ENCODE measurements around the gene ACAD11.
"Not testable (repeated sequence)": the region's sequence is repeated elsewhere in the genome, so short reads cannot be mapped to it uniquely, and the experiment has no call there.

Gene ACAD11

GRCh38 chr3:132596816-132597433 is 62.7 kb downstream of the ACAD11 start, which contains the start of gene ACKR4:
Gene ACKR4, plus strand, starts transcription at chr3:132597270. Its CDS starts 3,128 bp downstream, at chr3:132600398.
- DNase-seq, result no peak

DNA sequence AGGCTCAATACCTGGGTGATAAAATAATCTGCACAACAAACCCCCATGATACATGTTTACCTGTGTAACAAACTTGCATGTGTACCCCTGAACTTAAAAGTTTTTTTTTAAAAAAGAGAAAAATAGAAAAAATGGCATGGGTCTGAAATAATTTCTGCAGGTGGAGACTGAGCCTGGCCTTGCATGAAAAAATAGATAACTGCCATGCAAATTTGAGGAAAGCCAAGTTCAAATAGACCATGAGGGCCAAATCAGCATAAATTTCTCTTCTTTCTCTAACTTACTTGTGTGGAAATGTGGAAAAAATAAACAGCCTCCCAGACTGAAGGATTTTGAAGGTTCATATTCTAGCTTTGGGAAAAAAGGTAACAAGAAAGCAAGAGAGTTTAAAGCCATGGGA is 63.3 kb downstream of the ACAD11 start:
- no peak for DNase-seq

- no peak for DNase-seq
These were observed 64.6 kb downstream of the ACAD11 start for GRCh38 chr3:132595014-132595413.

DNA sequence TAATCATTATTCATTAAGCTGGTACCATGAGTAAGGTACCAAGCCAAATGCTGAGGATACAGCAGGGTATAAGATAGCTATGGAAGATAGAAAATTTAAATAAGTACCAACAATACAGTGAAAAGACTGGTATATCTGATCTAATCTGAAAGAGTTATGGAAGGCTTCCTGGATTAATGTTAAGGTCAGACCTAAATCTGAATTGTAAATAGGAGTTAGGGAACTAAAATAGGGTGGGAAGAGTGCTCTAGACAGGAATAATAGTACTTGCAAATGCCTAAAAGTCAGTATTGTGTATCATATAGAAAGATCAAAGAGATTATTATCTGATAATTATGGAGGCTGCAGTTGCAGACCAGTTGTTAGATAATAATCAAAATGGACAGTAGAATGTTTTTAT is 65.1 kb downstream of the ACAD11 start:
- no peak for DNase-seq

- DNase-seq, result no peak
These were observed 65.7 kb downstream of the ACAD11 start for GRCh38 chr3:132593947-132594323.

GRCh38 chr3:132593241-132593946 is 66.2 kb downstream of the ACAD11 start:
- DNase-seq, result no peak

DNA sequence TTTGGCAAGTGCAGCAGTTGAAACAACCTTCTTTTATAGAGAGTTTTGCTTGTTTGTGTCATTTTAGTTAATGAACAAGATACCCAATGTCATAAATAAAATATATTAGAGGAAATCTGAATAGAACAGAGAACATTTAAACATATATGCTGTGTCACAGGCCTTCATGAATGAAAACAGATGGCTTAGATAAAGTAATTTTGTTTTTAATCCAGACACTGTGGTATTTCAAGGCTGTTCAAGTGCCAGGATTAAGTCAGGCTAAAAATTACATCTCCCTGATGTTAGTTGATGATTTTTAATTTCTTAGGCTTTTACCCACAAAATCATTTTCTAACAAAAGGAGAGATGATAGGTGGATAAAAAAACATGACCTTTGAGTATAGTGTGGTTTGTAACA is 67.4 kb downstream of the ACAD11 start:
- no peak for DNase-seq

- DNase-seq, result no peak
These were observed 72.2 kb downstream of the ACAD11 start for GRCh38 chr3:132587401-132587800.

GRCh38 chr3:132573797-132574211 is 85.8 kb downstream of the ACAD11 start:
- DNase-seq, result no peak

- no peak for DNase-seq
These were observed 89.6 kb downstream of the ACAD11 start for GRCh38 chr3:132570016-132570415.

- no peak for DNase-seq
These were observed 90.0 kb downstream of the ACAD11 start for GRCh38 chr3:132569580-132569979.

- no peak for DNase-seq
These were observed 90.5 kb downstream of the ACAD11 start for GRCh38 chr3:132569153-132569552.

DNA sequence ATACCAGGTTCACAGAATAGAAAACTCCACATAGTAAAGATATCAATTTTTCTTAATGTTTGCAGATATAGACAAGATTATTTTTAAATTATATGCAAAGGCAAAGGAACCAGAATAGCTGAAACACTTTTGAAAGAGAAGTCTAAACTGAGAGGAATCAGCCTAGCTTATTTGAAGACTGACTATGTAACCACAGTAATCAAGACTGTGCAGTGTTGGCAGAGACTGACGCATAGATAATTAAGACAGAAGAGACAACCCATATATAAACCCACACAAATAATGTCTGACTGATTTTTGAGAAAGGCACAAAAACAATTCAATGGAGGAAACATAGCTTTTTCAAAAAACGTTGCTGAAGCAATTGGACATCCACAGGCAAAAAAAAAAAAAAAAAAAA is 91.2 kb downstream of the ACAD11 start:
- DNase-seq, result no peak

DNA sequence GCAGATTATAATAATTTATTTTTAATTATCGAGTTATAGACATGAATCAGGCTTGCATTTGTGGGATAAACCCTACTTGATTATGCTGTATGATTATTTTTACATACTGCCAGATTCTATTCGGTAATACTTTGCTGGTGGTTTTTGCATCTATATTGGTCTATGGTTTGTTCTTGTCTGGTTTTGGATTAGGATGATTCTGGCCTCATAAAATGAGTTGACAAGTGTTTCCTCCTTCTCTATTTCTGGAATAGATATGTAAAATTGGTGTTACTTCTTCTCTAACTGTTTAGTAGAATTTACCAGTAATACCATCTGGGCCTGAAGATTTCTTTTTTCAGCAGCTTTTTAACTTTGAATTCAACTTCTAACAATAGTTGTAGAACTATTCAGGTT is 95.5 kb downstream of the ACAD11 start:
- no peak for DNase-seq

- DNase-seq, result no peak
These were observed 96.1 kb downstream of the ACAD11 start for GRCh38 chr3:132563420-132564069.

DNA sequence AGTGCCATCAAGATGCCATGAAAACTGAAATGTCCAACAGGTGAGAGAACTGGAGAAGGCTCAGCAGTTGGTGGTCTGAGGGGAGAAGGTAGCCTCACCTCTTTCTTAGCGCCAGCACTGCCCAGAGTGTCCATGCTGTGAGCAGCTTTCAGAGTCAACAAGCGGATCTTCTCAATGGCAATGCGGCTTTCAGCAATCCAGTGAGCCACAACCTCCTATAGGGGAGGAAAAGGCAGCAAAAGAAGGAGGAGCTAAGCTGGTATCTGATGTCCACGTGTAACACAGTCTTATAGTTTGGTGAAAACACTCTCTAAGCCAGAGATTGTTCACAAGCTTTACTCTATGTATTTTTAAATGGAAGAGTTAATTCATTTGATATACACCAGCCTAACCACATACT is 98.6 kb downstream of the ACAD11 start:
- DNase-seq, result no peak

GRCh38 chr3:132556508-132557159 is 103.0 kb downstream of the ACAD11 start:
- no peak for DNase-seq

GRCh38 chr3:132556036-132556386 is 103.6 kb downstream of the ACAD11 start:
- DNase-seq, result not testable (repeated sequence)

DNA sequence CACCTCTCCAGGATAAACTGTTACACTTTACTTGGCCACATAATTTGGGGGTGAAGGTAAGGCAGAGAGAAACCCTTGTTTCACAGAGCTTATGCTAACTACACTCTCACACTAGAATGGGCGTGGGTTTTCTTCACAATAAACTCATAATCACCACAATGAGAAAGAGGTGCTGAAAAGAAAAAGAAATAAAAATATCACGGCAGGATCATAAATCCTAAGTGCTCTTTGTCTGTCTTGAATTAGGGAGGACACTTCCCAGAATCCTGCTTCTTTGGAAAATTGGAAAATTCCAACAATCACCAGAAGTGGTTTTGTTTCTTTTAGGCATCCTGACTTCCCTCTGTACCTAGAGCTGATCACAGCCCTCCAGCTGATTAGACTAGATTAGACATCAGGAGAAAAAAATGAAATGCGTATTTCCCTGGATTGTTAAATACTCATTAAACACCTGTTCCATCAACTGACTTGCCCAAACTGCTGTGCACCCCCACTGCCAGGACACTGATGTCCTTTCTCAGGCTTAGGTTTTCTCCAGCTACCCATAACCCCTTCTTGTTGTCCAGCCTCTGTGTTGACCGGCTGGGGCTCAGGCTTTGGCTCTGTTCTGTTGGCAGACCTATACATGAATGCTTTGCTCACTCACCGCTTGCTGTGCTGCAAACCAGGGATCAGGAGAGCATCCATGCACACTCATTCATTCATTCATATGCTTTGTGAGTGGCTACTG is 104.1 kb downstream of the ACAD11 start:
- no peak for DNase-seq

- DNase-seq, result no peak
These were observed 105.2 kb downstream of the ACAD11 start for GRCh38 chr3:132554437-132554836.

DNA sequence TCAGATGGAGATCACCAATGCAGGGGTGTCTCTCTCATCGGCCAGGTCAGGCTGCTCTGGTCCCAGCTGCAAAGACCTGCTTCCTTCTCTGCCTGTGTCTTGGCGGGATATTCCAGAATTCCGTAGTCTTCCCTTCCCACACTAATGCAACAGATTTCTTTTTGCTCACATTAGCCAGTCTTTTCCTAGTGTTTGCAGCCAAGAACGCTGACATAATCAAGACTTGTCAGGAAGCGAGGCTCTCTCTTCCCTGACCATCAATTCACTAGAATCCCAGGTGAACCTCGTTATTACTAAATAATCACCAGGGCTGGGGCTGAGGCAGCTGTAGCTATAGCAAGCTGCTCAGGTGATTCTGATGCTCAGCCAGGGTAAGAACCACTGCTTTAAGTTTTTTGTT is 105.8 kb downstream of the ACAD11 start:
- DNase-seq, result no peak

- no peak for DNase-seq
These were observed 108.9 kb downstream of the ACAD11 start for GRCh38 chr3:132550579-132551305.
